ENCODE results near the gene WBP4. TPM values are rescaled to one million over a fixed set of nuclear protein-coding genes. Genes with fewer than 3 reads are reported as not detected.

The WBP4 gene
- total RNA-seq, 1 experiment from 2014 or later, result 16.0 TPM

DNA sequence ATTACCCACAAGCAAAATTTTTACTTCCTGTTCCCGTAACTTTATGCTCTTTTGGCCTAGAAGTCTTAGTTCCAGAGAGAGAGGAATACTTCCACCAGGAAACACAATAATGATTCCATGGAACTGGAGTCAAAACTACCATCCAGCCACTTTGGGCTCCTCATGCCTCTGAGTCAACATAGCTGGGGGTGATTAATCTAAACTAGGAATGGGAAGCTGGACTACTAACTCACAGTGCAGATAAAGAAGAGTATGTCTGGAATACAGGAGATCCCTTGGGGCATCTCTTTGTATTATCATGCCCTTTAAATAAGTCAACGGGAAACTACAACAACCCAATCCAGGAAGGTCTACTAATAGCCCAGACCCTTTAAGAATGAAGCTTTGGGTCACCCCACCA, 33.3 kb upstream of the WBP4 start:
- Mint-ChIP-seq H3K9me3 (ENCODE audit: unreplicated experiment) (no peaks in the 10 kb centered on the region), H3K36me3 (ENCODE audit: insufficient read depth, unreplicated experiment) (peaks cover 28% of the 10 kb centered on the region), H3K4me3 (ENCODE audit: unreplicated experiment) (no peak overlapping the region), H3K27me3 (ENCODE audit: insufficient read depth, unreplicated experiment) (no peaks in the 10 kb centered on the region), H3K27ac (ENCODE audit: low read depth, unreplicated experiment) (no peak overlapping the region), H3K4me1 (ENCODE audit: insufficient read depth, unreplicated experiment) (peaks cover 14% of the 10 kb centered on the region)
- TF ChIP-seq, protein P1, sequence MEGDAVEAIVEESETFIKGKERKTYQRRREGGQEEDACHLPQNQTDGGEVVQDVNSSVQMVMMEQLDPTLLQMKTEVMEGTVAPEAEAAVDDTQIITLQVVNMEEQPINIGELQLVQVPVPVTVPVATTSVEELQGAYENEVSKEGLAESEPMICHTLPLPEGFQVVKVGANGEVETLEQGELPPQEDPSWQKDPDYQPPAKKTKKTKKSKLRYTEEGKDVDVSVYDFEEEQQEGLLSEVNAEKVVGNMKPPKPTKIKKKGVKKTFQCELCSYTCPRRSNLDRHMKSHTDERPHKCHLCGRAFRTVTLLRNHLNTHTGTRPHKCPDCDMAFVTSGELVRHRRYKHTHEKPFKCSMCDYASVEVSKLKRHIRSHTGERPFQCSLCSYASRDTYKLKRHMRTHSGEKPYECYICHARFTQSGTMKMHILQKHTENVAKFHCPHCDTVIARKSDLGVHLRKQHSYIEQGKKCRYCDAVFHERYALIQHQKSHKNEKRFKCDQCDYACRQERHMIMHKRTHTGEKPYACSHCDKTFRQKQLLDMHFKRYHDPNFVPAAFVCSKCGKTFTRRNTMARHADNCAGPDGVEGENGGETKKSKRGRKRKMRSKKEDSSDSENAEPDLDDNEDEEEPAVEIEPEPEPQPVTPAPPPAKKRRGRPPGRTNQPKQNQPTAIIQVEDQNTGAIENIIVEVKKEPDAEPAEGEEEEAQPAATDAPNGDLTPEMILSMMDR (IDR thresholded peaks at IDR 0.05; ENCODE audit: unreplicated experiment), result no peak
- no TSS peak for BruUV-seq (replicated peaks)
- ChIA-PET POLR2A (interaction anchor here (1.4 to 1.8 kb wide), 2 partner anchors 10 to 23 kb away, joined by 4 read pairs; no protein-coding TSS in a partner anchor), CTCF (interaction anchor here (0.9 kb wide), 1 partner anchor 26 kb away, joined by 7 read pairs; no protein-coding TSS in a partner anchor)
- intact Hi-C loops (cut with micrococcal nuclease), result no loop called here
- DNase-seq (ENCODE audit: unreplicated experiment), result no peak

DNA sequence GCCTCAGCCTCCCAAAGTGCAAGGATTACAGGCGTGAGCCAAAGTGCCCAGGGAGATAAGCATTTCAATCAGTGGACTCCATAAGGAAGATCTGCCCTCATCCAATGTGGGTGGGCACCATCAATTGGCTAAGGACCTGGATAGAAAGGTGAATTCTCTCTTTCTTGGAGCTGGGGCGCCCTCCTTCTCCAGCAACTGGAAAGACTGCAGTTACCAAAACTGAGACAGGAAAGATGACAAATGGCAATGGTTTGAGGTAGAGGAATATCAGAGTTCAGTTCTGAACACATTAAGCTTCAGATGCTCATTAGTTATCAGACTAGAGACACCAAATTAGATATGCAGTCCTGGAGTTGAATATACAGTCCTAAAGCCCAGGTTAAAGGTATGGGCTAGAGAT, 31.7 kb upstream of the WBP4 start:
- no TSS peak for BruUV-seq (replicated peaks)
- intact Hi-C loops (cut with micrococcal nuclease), result no loop called here
- no peak overlapping the region for H3K27ac Mint-ChIP-seq (ENCODE audit: low read depth, unreplicated experiment)
- peaks cover 12% of the 10 kb centered on the region for H3K4me1 Mint-ChIP-seq (ENCODE audit: insufficient read depth, unreplicated experiment)
- CTCF ChIA-PET, result no interaction called here
- no peak overlapping the region for H3K4me3 Mint-ChIP-seq (ENCODE audit: unreplicated experiment)
- no peak for DNase-seq (ENCODE audit: unreplicated experiment)
- POLR2A ChIA-PET, result no interaction called here
- no peaks in the 10 kb centered on the region for H3K27me3 Mint-ChIP-seq (ENCODE audit: insufficient read depth, unreplicated experiment)
- TF ChIP-seq, protein P1 (IDR thresholded peaks at IDR 0.05; ENCODE audit: unreplicated experiment), result no peak
- H3K36me3 Mint-ChIP-seq (ENCODE audit: insufficient read depth, unreplicated experiment), result peaks cover 25% of the 10 kb centered on the region
- no peaks in the 10 kb centered on the region for H3K9me3 Mint-ChIP-seq (ENCODE audit: unreplicated experiment)

DNA sequence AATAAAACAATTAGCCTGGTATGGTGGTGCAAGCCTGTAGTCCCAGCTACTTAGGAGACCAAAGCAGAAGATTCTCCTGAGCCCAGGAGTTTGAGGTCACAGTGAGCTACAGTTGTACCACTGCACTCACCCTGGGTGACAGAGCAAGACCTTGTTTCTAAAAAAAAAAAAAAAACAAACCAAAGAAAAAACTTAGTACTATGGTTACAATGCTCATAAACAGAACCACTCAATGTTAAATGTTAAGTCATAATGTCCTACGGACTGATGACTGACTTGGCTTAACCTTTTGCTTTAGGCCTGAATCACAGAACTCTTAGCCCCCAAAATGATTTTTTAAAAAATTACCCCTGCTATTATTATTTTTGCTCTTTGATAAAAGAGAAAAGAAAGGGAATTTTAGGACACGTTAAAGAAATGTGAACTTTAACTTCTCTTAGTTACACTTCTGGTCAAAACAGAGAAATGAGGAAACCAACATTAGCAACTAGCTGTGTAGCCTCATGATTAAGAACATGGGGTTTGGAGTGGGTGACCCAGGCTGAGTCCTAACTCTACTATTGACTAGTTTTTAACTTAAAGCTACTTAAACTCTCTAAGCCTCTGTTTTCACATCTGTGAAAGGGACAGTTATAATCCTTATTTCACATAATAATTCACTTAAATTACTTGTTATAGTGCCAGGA, 28.5 kb upstream of the WBP4 start:
- H3K27ac Mint-ChIP-seq (ENCODE audit: low read depth, unreplicated experiment), result no peak overlapping the region

DNA sequence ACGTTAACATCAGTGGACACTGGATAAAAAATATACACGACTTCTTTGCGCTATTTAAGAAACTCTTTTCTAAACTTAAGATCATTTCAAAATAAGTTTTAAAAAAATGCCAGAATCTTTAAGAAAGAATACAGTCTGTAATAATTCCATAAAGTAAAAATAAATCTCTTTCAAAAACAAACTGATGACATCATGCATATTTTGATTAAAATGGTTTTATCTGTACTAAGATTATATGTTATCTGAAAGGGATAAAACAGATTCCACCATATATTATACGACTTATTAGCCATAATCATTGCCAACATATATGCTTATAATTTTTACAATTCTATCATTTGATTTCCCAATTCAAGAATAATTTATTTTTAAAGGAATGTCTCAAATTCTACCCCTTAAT, 26.9 kb upstream of the WBP4 start:
- H3K9me3 Mint-ChIP-seq (ENCODE audit: unreplicated experiment), result no peaks in the 10 kb centered on the region
- no peak for DNase-seq (ENCODE audit: unreplicated experiment)
- no peak overlapping the region for H3K4me3 Mint-ChIP-seq (ENCODE audit: unreplicated experiment)
- peaks cover 9% of the 10 kb centered on the region for H3K36me3 Mint-ChIP-seq (ENCODE audit: insufficient read depth, unreplicated experiment)
- POLR2A ChIA-PET, result interaction anchor here (0.6 kb wide), 1 partner anchor 19 kb away, joined by 3 read pairs; no protein-coding TSS in a partner anchor
- CTCF ChIA-PET, result no interaction called here
- intact Hi-C loops (cut with micrococcal nuclease), result no loop called here
- H3K27ac Mint-ChIP-seq (ENCODE audit: low read depth, unreplicated experiment), result no peak overlapping the region
- TF ChIP-seq, protein P1 (IDR thresholded peaks at IDR 0.05; ENCODE audit: unreplicated experiment), result no peak
- BruUV-seq (replicated peaks), result no TSS peak
- H3K4me1 Mint-ChIP-seq (ENCODE audit: insufficient read depth, unreplicated experiment), result peaks cover 5% of the 10 kb centered on the region
- no peaks in the 10 kb centered on the region for H3K27me3 Mint-ChIP-seq (ENCODE audit: insufficient read depth, unreplicated experiment)

More for the DNA sequence above, 28.5 kb upstream of the WBP4 start:
- H3K4me3 Mint-ChIP-seq (ENCODE audit: unreplicated experiment), result no peak overlapping the region
- H3K4me1 Mint-ChIP-seq (ENCODE audit: insufficient read depth, unreplicated experiment), result peaks cover 9% of the 10 kb centered on the region
- no TSS peak for BruUV-seq (replicated peaks)
- H3K9me3 Mint-ChIP-seq (ENCODE audit: unreplicated experiment), result no peaks in the 10 kb centered on the region
- TF ChIP-seq, protein P1 (IDR thresholded peaks at IDR 0.05; ENCODE audit: unreplicated experiment), result no peak
- no peaks in the 10 kb centered on the region for H3K27me3 Mint-ChIP-seq (ENCODE audit: insufficient read depth, unreplicated experiment)
- ChIA-PET POLR2A (interaction anchor here (1.1 kb wide), 1 partner anchor 27 kb away, joined by 3 read pairs; no protein-coding TSS in a partner anchor), CTCF (interaction anchor here (0.7 kb wide), 1 partner anchor 9 kb away, joined by 3 read pairs; no protein-coding TSS in a partner anchor)
- DNase-seq (ENCODE audit: unreplicated experiment), result no peak
- H3K36me3 Mint-ChIP-seq (ENCODE audit: insufficient read depth, unreplicated experiment), result peaks cover 10% of the 10 kb centered on the region
- intact Hi-C loops (cut with micrococcal nuclease), result no loop called here

Data from MCF 10A (cell line).